Endothelial cell of umbilical vein (primary cell): ENCODE results near the gene FOXP1.

Experiments
- EZH2 ChIP-seq: IDR thresholded peaks from 2 replicates; pipeline ENCODE4 v1.6.1; 2012; ENCODE audit warnings: borderline replicate concordance, low read depth, mild to moderate bottlenecking, moderate library complexity, low read length, inconsistent platforms; ENCODE audit not compliant: severe bottlenecking
- JUN ChIP-seq: IDR thresholded peaks from 2 replicates; pipeline ENCODE4 v1.6.1; 2011; ENCODE audit warnings: borderline replicate concordance, low read depth; ENCODE audit not compliant: insufficient read length, insufficient read depth
- MYC ChIP-seq: IDR thresholded peaks from one replicate; pipeline ENCODE4 v1.6.1; 2011; ENCODE audit warnings: mild to moderate bottlenecking, low read depth, low read length
- POLR2A ChIP-seq: IDR thresholded peaks from 2 replicates; pipeline ENCODE4 v1.6.1; 2012; ENCODE audit warnings: low read depth, mild to moderate bottlenecking, control low read depth, low read length

- TF ChIP-seq POLR2A: no peak
- no peak for TF ChIP-seq MYC
- no peak for TF ChIP-seq EZH2
- TF ChIP-seq JUN: no peak
Observed at GRCh38 chr3:71127052-71127831, 456.3 kb downstream of the FOXP1 start.
